Caco-2 (cell line): ENCODE measurements around the gene KIF18B. TPM values are rescaled to one million over a fixed set of nuclear protein-coding genes. Genes with fewer than 3 reads are reported as not detected.

Experiments used
- BruUV-seq: library from RNA; stranded (reverse); fragments of 400-500 nt; replicated peaks from 2 replicates; lab custom pipeline; 2021; lab: Mats Ljungman, UMichigan
- CTCF ChIA-PET: fragments of 300-600 bp; sonication (Branson Sonifier 250); formaldehyde crosslinking; loops from one replicate; lab custom pipeline; 2022; ENCODE audit warnings: antibody characterized with exemption; lab: Charles Lee
- POLR2A ChIA-PET: fragments of 300-600 bp; sonication (Branson Sonifier 250); formaldehyde crosslinking; loops from one replicate; lab custom pipeline; 2022; ENCODE audit warnings: antibody characterized with exemption; lab: Charles Lee
- DNase-seq, 2 experiments: peaks; one replicate each; pipeline versions ENCODE4 v3.0.0 to v3.0.0-alpha.2; 2020 to 2022
- H3K27me3 ChIP-seq: replicated peaks from 2 replicates; pipeline ENCODE4 v1.6.0; 2011; ENCODE audit warnings: low read length; ENCODE audit not compliant: control insufficient read depth, insufficient read depth
- H3K36me3 ChIP-seq: 2 replicates; pipeline ENCODE4 v1.5.1; 2011; ENCODE audit warnings: low read length; ENCODE audit not compliant: control insufficient read depth, insufficient read depth
- H3K4me1 ChIP-seq: fragments of 250-450 bp; sonication (Bioruptor Pico); 2 replicates; pipeline ENCODE4 v1.5.1; 2020; ENCODE audit warnings: mild to moderate bottlenecking
- H3K4me3 ChIP-seq: 2 replicates; pipeline ENCODE4 v1.5.1; 2011; ENCODE audit warnings: low read depth, mild to moderate bottlenecking, control low read depth, low read length
- H3K9me3 ChIP-seq: fragments of 250-450 bp; sonication (Bioruptor Pico); 2 replicates; pipeline ENCODE4 v1.5.1; 2020; ENCODE audit warnings: mild to moderate bottlenecking, moderate library complexity
- H3K27ac Mint-ChIP-seq: one replicate; pipeline ENCODE4 v1.8.0; 2022; ENCODE audit warnings: mixed read lengths; ENCODE audit not compliant: unreplicated experiment
- H3K27me3 Mint-ChIP-seq: one replicate; pipeline ENCODE4 v1.8.0; 2022; ENCODE audit warnings: mixed read lengths; ENCODE audit not compliant: insufficient read depth, unreplicated experiment
- H3K36me3 Mint-ChIP-seq: one replicate; pipeline ENCODE4 v1.8.0; 2022; ENCODE audit warnings: mild to moderate bottlenecking, mixed read lengths; ENCODE audit not compliant: insufficient read depth, unreplicated experiment
- H3K4me1 Mint-ChIP-seq: one replicate; pipeline ENCODE4 v1.8.0; 2022; ENCODE audit warnings: low read depth, mixed read lengths; ENCODE audit not compliant: unreplicated experiment
- H3K4me3 Mint-ChIP-seq: one replicate; pipeline ENCODE4 v1.8.0; 2022; ENCODE audit warnings: mild to moderate bottlenecking, moderate library complexity, mixed read lengths; ENCODE audit not compliant: unreplicated experiment
- H3K9me3 Mint-ChIP-seq: one replicate; pipeline ENCODE4 v1.8.0; 2022; ENCODE audit warnings: mixed read lengths; ENCODE audit not compliant: unreplicated experiment
- intact Hi-C: fragments of 100-400 bp; cut with micrococcal nuclease; formaldehyde crosslinking; loops from one replicate; pipeline ENCODE4 v1.10.0; 2022; ENCODE audit not compliant: unreplicated experiment
- total RNA-seq: library from RNA; stranded (reverse); gene quantifications from 2 replicates; pipeline ENCODE4 v1.2.3, GENCODE V29; 2022
- TF ChIP-seq, protein P1 (sequence below), 2 experiments: fragments of 200-600 bp in 1 of 2; IDR thresholded peaks; 1 replicate in 1 of 2; 2 replicates in 1 of 2; pipeline versions ENCODE4 v1.5.1 to v1.8.0; 2011 to 2022; ENCODE audit warnings: antibody characterized with exemption in 1 of 2, control low read depth in 1 of 2, inconsistent platforms in 1 of 2, low read depth in 1 of 2, low read length in 1 of 2, mild to moderate bottlenecking in 1 of 2, moderate library complexity in 1 of 2; ENCODE audit not compliant: insufficient read depth in 1 of 2, severe bottlenecking in 1 of 2, unreplicated experiment in 1 of 2

Gene KIF18B
- total RNA-seq, 1 experiment from 2014 or later = 68.4 TPM

- Mint-ChIP-seq H3K36me3 (no peaks in the 10 kb centered on the region), H3K4me1 (peaks cover 19% of the 10 kb centered on the region), H3K4me3 (no peak overlapping the region), H3K27me3 (peaks cover 6% of the 10 kb centered on the region), H3K27ac (no peak overlapping the region), H3K9me3 (no peaks in the 10 kb centered on the region)
- Histone ChIP-seq H3K9me3 (no peaks in the 10 kb centered on the region), H3K27me3 (no peaks in the 10 kb centered on the region), H3K4me1 (peaks cover 4% of the 10 kb centered on the region), H3K36me3 (no peaks in the 10 kb centered on the region), H3K4me3 (no peak overlapping the region)
- ChIA-PET CTCF (interaction anchor here (0.5 to 2.2 kb wide), 7 partner anchors 8 to 225 kb away, joined by 3 to 12 read pairs (median 4); partner anchors contain the start of genes ACBD4 and EFTUD2), POLR2A (interaction anchor here (1.0 kb wide), 1 partner anchor 12 kb away, joined by 3 read pairs; the partner anchor contains the start of gene EFTUD2)
- no peak for DNase-seq
- TF ChIP-seq, protein P1, sequence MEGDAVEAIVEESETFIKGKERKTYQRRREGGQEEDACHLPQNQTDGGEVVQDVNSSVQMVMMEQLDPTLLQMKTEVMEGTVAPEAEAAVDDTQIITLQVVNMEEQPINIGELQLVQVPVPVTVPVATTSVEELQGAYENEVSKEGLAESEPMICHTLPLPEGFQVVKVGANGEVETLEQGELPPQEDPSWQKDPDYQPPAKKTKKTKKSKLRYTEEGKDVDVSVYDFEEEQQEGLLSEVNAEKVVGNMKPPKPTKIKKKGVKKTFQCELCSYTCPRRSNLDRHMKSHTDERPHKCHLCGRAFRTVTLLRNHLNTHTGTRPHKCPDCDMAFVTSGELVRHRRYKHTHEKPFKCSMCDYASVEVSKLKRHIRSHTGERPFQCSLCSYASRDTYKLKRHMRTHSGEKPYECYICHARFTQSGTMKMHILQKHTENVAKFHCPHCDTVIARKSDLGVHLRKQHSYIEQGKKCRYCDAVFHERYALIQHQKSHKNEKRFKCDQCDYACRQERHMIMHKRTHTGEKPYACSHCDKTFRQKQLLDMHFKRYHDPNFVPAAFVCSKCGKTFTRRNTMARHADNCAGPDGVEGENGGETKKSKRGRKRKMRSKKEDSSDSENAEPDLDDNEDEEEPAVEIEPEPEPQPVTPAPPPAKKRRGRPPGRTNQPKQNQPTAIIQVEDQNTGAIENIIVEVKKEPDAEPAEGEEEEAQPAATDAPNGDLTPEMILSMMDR (IDR thresholded peaks at IDR 0.05; ENCODE audit: insufficient read depth in 1 of 2, low read depth in 1 of 2, low read length in 1 of 2, severe bottlenecking in 1 of 2, unreplicated experiment in 1 of 2) = no peak
- BruUV-seq = no TSS peak
- intact Hi-C loops = no loop called here
These were observed 37.1 kb downstream of the KIF18B start for GRCh38 chr17:44910231-44911106.

DNA sequence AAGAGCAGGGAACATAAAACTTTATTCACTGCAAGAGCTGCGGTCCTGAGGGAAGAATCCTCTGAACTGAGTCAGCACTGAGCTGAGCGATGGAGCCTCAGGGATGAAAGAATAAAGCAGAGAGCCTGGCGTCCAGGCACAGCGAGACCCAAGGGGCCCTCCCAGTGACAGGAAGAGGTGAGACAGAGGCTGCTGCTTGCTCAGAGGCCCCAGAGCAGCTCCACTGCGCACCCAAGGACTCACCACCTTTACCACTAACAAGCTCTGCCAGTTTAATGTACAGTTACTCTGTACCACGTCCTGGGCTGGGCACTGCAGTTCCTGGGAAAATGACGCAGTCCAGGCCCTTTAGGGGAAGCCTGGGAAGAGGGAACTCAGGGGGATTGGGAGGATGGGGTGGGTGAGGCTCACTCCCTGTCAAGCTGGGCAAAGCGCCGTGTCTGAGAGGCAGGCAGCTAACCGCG is 37.9 kb downstream of the KIF18B start:
- ChIA-PET POLR2A (interaction anchor here (1.0 kb wide), 1 partner anchor 261 kb away, joined by 3 read pairs; no protein-coding TSS in a partner anchor), CTCF (interaction anchor here (0.5 to 2.2 kb wide), 3 partner anchors 11 to 137 kb away, joined by 3 to 12 read pairs (median 4); no protein-coding TSS in a partner anchor)
- DNase-seq = no peak
- Histone ChIP-seq H3K27me3 (no peaks in the 10 kb centered on the region), H3K4me3 (no peak overlapping the region), H3K4me1 (peaks cover 8% of the 10 kb centered on the region), H3K9me3 (no peaks in the 10 kb centered on the region), H3K36me3 (no peaks in the 10 kb centered on the region)
- Mint-ChIP-seq H3K9me3 (no peaks in the 10 kb centered on the region), H3K4me3 (no peak overlapping the region), H3K4me1 (peaks cover 24% of the 10 kb centered on the region), H3K36me3 (no peaks in the 10 kb centered on the region), H3K27ac (no peak overlapping the region), H3K27me3 (peaks cover 6% of the 10 kb centered on the region)
- BruUV-seq = no TSS peak
- intact Hi-C loops = no loop called here
- TF ChIP-seq, protein P1 (IDR thresholded peaks at IDR 0.05; ENCODE audit: insufficient read depth in 1 of 2, low read depth in 1 of 2, low read length in 1 of 2, severe bottlenecking in 1 of 2, unreplicated experiment in 1 of 2) = no peak

GRCh38 chr17:44908761-44909326 is 38.7 kb downstream of the KIF18B start:
- H3K4me1 Mint-ChIP-seq = peaks cover 24% of the 10 kb centered on the region
- POLR2A ChIA-PET = interaction anchor here (0.6 to 1.0 kb wide), 2 partner anchors 262 to 431 kb away, joined by 3 to 4 read pairs; no protein-coding TSS in a partner anchor
- H3K36me3 Mint-ChIP-seq = no peaks in the 10 kb centered on the region
- CTCF ChIA-PET = interaction anchor here (1.2 kb wide), 1 partner anchor 11 kb away, joined by 4 read pairs; no protein-coding TSS in a partner anchor
- H3K9me3 Mint-ChIP-seq = no peaks in the 10 kb centered on the region
- Histone ChIP-seq H3K4me1 (peaks cover 8% of the 10 kb centered on the region), H3K27me3 (no peaks in the 10 kb centered on the region), H3K9me3 (no peaks in the 10 kb centered on the region), H3K4me3 (no peak overlapping the region), H3K36me3 (no peaks in the 10 kb centered on the region)
- TF ChIP-seq, protein P1 (IDR thresholded peaks at IDR 0.05; ENCODE audit: insufficient read depth in 1 of 2, low read depth in 1 of 2, low read length in 1 of 2, severe bottlenecking in 1 of 2, unreplicated experiment in 1 of 2) = no peak
- DNase-seq = no peak
- intact Hi-C loops = no loop called here
- H3K27me3 Mint-ChIP-seq = peaks cover 6% of the 10 kb centered on the region
- H3K27ac Mint-ChIP-seq = no peak overlapping the region
- BruUV-seq = no TSS peak
- H3K4me3 Mint-ChIP-seq = no peak overlapping the region
